NCI-H345 (cell line): Measurements from ENCODE around the gene RHOA.

Experiments
- DNase-seq: peaks from one replicate; lab custom pipeline; 2025; lab: John Stamatoyannopoulos, UW

The RHOA gene

GRCh38 chr3:49411968-49412631, at the start of gene RHOA, which contains the start of gene TCTA:
Gene RHOA (minus strand): TSS chr3:49411976. CDS start chr3:49375589, 36,387 bp downstream.
Gene TCTA (plus strand): TSS chr3:49412423. CDS start chr3:49412427, 4 bp downstream.
- peak; percentile 98 for DNase-seq

GRCh38 chr3:49460956-49461355, 49.2 kb upstream of the RHOA start:
- DNase-seq = no peak

- no peak for DNase-seq
Observed at GRCh38 chr3:49460188-49460890, 48.6 kb upstream of the RHOA start.

GRCh38 chr3:49456466-49456865, 44.7 kb upstream of the RHOA start:
- no peak for DNase-seq

GRCh38 chr3:49454898-49455681, 43.3 kb upstream of the RHOA start:
- DNase-seq = no peak

- no peak for DNase-seq
Observed at GRCh38 chr3:49454458-49454857, 42.7 kb upstream of the RHOA start.

- DNase-seq = no peak
Observed at GRCh38 chr3:49453621-49454020, 41.8 kb upstream of the RHOA start.

GRCh38 chr3:49445391-49445790, 33.6 kb upstream of the RHOA start:
- DNase-seq = no peak

- DNase-seq = no peak
Observed at GRCh38 chr3:49434731-49435130, 23.0 kb upstream of the RHOA start.

GRCh38 chr3:49428752-49429080, 16.9 kb upstream of the RHOA start:
- DNase-seq = no peak

- DNase-seq = no peak
Observed at GRCh38 chr3:49427586-49427985, 15.8 kb upstream of the RHOA start.

- DNase-seq = no peak
Observed at GRCh38 chr3:49424816-49425215, 13.0 kb upstream of the RHOA start.

- DNase-seq = no peak
Observed at GRCh38 chr3:49422379-49423248, 10.8 kb upstream of the RHOA start, which contains the start of gene AMT. Gene AMT (minus strand): TSS chr3:49422473. CDS start chr3:49422450, 23 bp downstream.

- DNase-seq = no peak
Observed at GRCh38 chr3:49421890-49422378, 10.2 kb upstream of the RHOA start.

GRCh38 chr3:49417516-49418120, 5.8 kb upstream of the RHOA start:
- no peak for DNase-seq

- no peak for DNase-seq
Observed at GRCh38 chr3:49416867-49417266, 5.1 kb upstream of the RHOA start.

- no peak for DNase-seq
Observed at GRCh38 chr3:49415931-49416601, 4.3 kb upstream of the RHOA start.

GRCh38 chr3:49414753-49415152, 3.0 kb upstream of the RHOA start:
- DNase-seq = no peak

GRCh38 chr3:49413338-49413734, 1.6 kb upstream of the RHOA start:
- DNase-seq = no peak

- DNase-seq = no peak
Observed at GRCh38 chr3:49412632-49413337, 1.0 kb upstream of the RHOA start.
